Skin epidermis (tissue), 12 donors: Measurements from ENCODE around the gene UPK1A.
"Not testable (repeated sequence)": the region's sequence is repeated elsewhere in the genome, so short reads cannot be mapped to it uniquely, and the experiment has no call there.

ENCODE experiments used
- H3K27ac ChIP-seq, 21 experiments: fragments of 200-600 bp; sonication (generic) in 11 of 21; one replicate each; pipeline ENCODE4 v1.5.0; 2020; ENCODE audit warnings: mild to moderate bottlenecking in 3 of 21, inconsistent platforms in 2 of 21, moderate library complexity in 2 of 21
- H3K4me3 ChIP-seq, 7 experiments: fragments of 200-600 bp; sonication (generic) in 2 of 7; one replicate each; pipeline ENCODE4 v1.5.0; 2020; ENCODE audit warnings: inconsistent platforms in 2 of 7, mild to moderate bottlenecking in 2 of 7, moderate library complexity in 1 of 7

UPK1A gene

GRCh38 chr19:35713904-35714495 is 47.7 kb downstream of the UPK1A start:
- Histone ChIP-seq H3K4me3 (no peak overlapping the region), H3K27ac (peak overlapping the region in 10 of 21 experiments; percentile 27 to 96 (median 60))

GRCh38 chr19:35714601-35715354 is 48.5 kb downstream of the UPK1A start:
- Histone ChIP-seq H3K27ac (peak overlapping the region in 11 of 21 experiments; percentile 11 to 96 (median 50)), H3K4me3 (no peak overlapping the region)

GRCh38 chr19:35715355-35715809 is 49.1 kb downstream of the UPK1A start:
- H3K27ac ChIP-seq: peak overlapping the region in 14 of 21 experiments; percentile 11 to 97 (median 91)
- peak overlapping the region in 1 of 7 experiments; percentile 91 for H3K4me3 ChIP-seq

GRCh38 chr19:35715981-35716800 is 49.9 kb downstream of the UPK1A start:
- peak overlapping the region; percentile 65 to 97 (median 91) for H3K27ac ChIP-seq
- H3K4me3 ChIP-seq: peak overlapping the region; percentile 69 to 97 (median 91)

- H3K4me3 ChIP-seq: peak overlapping the region; percentile 69 to 97 (median 91)
- peak overlapping the region; percentile 65 to 97 (median 91) for H3K27ac ChIP-seq
Observed at GRCh38 chr19:35716801-35717664, 50.7 kb downstream of the UPK1A start.

GRCh38 chr19:35717665-35718344 is 51.5 kb downstream of the UPK1A start, which contains the start of gene KMT2B:
KMT2B (plus strand) TSS chr19:35718003; CDS start chr19:35718019, 16 bp downstream.
- peak within 1 kb of the TSS; percentile 71 to 97 (median 91) for H3K4me3 ChIP-seq
- peak within 1 kb of the TSS; percentile 83 to 97 (median 93) for H3K27ac ChIP-seq

- Histone ChIP-seq H3K4me3 (peak overlapping the region; percentile 71 to 95 (median 86)), H3K27ac (peak overlapping the region; percentile 81 to 97 (median 93))
Observed at GRCh38 chr19:35718345-35719041, 52.2 kb downstream of the UPK1A start.

GRCh38 chr19:35719402-35720162 is 53.3 kb downstream of the UPK1A start:
- Histone ChIP-seq H3K4me3 (peak overlapping the region in 2 of 7 experiments; percentile 91 to 92), H3K27ac (peak overlapping the region in 6 of 21 experiments; percentile 82 to 95 (median 94))

- H3K27ac ChIP-seq: no peak overlapping the region
Observed at GRCh38 chr19:35720163-35720524, 53.8 kb downstream of the UPK1A start.

GRCh38 chr19:35720648-35721047 is 54.3 kb downstream of the UPK1A start:
- H3K4me3 ChIP-seq: no peak overlapping the region
- H3K27ac ChIP-seq: no peak overlapping the region

More at GRCh38 chr19:35720163-35720524, 53.8 kb downstream of the UPK1A start:
- no peak overlapping the region for H3K4me3 ChIP-seq

GRCh38 chr19:35721374-35721773 is 55.1 kb downstream of the UPK1A start:
- Histone ChIP-seq H3K4me3 (no peak overlapping the region), H3K27ac (no peak overlapping the region)

- Histone ChIP-seq H3K27ac (no peak overlapping the region), H3K4me3 (no peak overlapping the region)
Observed at GRCh38 chr19:35722461-35722860, 56.1 kb downstream of the UPK1A start.

GRCh38 chr19:35722897-35723296 is 56.6 kb downstream of the UPK1A start:
- H3K27ac ChIP-seq: no peak overlapping the region
- no peak overlapping the region for H3K4me3 ChIP-seq

- no peak overlapping the region for H3K27ac ChIP-seq
- no peak overlapping the region for H3K4me3 ChIP-seq
Observed at GRCh38 chr19:35723671-35724070, 57.4 kb downstream of the UPK1A start.

GRCh38 chr19:35724132-35724531 is 57.8 kb downstream of the UPK1A start:
- H3K4me3 ChIP-seq, H3K27ac ChIP-seq: not testable (repeated sequence)

- H3K27ac ChIP-seq: no peak overlapping the region
- H3K4me3 ChIP-seq: no peak overlapping the region
Observed at GRCh38 chr19:35724560-35724959, 58.2 kb downstream of the UPK1A start.

GRCh38 chr19:35725216-35725861 is 59.0 kb downstream of the UPK1A start:
- no peak overlapping the region for H3K4me3 ChIP-seq
- H3K27ac ChIP-seq: no peak overlapping the region
